NCI-H2107 (cell line): ENCODE measurements around the gene RETREG3.
"Not testable (repeated sequence)": the region's sequence is repeated elsewhere in the genome, so short reads cannot be mapped to it uniquely, and the experiment has no call there.

ENCODE experiments used
- DNase-seq: peaks from one replicate; lab custom pipeline; 2025; lab: John Stamatoyannopoulos, UW

Gene RETREG3

DNA sequence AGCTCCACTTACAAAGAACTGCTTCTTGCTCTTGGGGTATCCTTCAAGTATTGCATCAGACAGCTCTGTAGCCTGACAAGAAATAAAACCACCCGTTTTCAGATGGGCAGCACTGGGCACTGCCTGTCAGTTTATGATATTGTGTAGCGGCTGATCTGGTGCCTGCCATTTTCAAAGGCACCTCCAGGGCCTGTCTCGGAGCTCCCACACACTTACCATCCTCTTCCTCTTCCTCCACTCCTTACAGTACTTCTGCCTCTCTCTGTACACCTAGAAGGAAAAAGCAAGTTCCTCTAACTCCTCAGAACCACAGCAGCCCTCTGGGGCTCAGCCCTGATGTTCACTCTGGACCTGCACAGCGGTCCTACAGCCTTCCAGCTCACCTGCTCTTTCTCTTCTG, 36.1 kb downstream of the RETREG3 start:
- no peak for DNase-seq

- no peak for DNase-seq
These were observed 37.5 kb downstream of the RETREG3 start for GRCh38 chr17:42571435-42572225.

DNA sequence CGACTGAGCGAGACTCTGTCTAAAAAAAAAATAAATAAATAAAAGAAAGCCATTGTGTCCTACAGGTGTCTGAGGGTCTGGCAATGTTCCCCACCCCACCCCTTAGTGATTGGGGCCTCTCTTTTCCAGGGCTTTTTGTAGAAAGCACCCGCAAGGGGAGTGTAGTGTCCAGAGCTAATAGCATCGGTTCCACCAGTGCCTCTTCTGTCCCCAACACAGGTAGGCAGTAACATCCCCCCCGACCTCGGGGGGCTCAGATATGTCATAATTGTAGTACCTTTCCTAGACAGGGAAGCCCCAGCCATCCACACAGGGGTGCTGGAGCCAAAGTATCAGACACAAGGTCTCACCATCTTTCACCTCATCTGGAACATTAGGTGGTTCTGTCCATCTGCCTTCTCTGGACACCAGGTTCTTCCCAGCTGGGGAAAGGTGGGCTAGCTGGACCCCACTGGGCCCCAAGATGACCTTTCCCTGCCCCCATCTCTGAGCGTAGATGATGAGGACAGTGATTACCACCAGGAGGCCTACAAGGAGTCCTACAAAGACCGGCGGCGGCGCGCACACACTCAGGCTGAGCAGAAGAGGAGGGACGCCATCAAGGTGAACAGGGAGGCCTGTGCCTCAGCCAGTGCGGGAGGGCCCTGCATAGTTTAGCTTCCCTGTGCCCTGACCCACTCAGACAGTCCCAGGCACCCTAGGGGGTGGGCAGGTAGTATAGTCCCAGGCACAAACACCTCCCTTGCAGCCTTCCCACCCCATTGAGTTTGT, 40.6 kb downstream of the RETREG3 start:
- no peak for DNase-seq

DNA sequence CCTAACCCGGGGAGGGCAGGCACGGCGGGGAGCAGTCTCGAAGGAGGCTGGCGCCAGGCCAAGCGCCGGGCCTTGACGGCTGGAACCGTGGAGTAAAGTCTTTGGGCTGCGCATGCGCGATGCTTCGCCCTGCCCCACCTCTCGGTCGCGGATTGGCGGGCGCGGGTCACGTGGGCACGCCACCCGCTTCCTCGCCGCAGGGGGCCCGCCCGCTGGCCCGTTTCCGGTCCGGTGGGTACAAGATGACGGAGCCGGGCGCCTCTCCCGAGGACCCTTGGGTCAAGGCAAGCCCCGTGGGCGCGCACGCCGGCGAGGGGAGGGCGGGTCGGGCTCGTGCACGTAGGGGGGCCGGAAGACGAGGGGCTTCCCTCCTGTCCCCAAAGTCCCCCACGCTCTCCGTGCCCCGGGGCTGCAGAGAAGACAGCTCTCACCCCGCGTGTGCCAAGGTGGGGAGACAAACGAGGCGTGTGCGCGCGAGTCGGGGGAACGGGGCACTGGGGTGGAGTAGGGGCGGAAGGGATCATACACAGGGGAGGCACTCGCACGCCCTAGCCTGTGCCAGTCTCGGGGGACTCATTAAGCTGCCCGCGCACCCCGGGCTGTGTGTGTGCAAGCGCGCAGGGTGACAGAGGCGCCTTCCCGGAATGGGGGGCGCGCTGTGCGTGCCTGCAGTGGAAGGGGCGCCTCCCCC, 42.1 kb downstream of the RETREG3 start, which contains the start of gene MLX:
MLX (plus strand) TSS at position 218 of the 691 bp plus-strand sequence; CDS start at position 243, 25 bp downstream.
- DNase-seq: peak; percentile 92

- no peak for DNase-seq
These were observed 42.8 kb downstream of the RETREG3 start for GRCh38 chr17:42566215-42566882.

GRCh38 chr17:42565523-42566214, 43.5 kb downstream of the RETREG3 start:
- no peak for DNase-seq

- no peak for DNase-seq
These were observed 44.2 kb downstream of the RETREG3 start for GRCh38 chr17:42564815-42565522.

DNA sequence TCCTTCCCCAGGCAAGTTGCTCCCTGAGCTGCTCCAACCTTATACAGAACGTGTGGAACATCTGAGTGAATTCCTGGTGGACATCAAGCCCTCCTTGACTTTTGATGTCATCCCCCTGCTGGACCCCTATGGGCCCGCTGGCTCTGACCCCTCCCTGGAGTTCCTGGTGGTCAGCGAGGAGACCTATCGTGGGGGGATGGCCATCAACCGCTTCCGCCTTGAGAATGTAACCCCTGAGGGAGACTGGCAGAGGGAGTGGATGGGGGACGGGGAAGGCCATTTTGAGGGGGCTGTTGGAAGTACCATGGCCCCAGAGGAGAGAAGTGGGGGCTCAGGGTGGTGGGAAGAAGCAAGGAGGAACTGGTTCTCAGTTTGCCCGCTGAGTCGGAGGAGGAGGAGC, 45.2 kb downstream of the RETREG3 start:
- DNase-seq: no peak

GRCh38 chr17:42563543-42563942, 45.6 kb downstream of the RETREG3 start:
- no peak for DNase-seq

DNA sequence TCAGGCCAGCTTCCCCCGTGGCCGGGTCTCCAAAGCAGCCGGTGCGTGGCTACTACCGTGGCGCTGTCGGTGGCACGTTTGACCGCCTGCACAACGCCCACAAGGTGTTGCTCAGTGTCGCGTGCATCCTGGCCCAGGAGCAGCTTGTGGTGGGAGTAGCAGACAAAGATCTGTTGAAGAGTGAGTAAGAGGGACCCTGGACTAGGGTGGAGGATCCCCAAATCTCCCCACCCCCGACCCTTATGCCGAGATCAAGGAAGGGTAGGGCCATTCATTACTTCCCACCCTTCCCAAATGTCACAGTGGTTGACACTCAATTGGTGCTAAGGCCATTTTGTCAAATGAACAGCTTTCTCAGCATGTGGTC, 46.0 kb downstream of the RETREG3 start:
- no peak for DNase-seq

GRCh38 chr17:42562388-42563142, 46.6 kb downstream of the RETREG3 start:
- no peak for DNase-seq

DNA sequence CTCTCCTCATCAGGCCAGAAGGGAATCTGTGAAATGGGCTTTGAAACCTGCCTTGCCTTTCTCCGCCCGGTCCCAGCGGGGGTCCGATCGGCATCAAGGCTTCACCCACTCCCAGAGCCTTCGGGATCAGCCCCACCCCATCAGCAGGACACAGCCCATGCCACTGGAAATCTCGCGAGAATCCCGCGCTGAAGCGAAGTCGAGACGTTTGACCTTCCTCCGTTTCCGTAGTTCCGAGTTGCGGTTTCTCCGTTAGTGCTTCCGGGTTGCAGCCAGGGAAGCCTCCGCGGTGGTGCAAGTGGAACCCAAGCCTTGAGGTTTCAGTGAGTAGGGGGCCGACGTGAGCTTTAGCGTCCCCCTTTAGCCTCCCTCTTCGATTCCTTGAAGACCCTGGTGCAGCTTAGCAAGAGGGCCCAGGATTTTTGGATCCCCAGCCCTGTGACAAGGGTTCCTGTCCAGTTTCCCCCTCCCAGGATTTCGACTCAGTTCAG, 47.2 kb downstream of the RETREG3 start, which contains the start of gene COASY:
COASY (plus strand) TSS at position 252 of the 491 bp plus-strand sequence. CDS start 475 bp downstream, outside the sequence.
- peak; percentile 92 for DNase-seq

DNA sequence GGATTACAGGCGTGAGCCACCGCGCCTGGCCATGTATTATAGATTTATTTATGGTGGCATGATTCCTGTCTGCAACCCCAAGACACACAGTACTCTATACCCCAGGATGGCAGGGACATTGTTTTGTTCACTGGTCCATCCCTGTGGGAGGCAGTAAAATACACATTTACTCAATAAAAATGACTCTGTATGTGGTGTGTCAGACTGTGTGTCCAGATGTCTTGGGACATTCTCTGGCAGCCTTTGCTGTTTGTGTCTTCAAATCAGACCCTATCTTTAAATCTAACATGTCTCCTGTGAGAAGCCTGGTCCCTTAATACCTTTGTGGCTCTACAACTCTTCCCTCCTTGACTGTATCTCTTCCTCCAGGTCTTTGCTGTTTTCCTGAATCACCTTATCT, 48.9 kb downstream of the RETREG3 start:
- no peak for DNase-seq

DNA sequence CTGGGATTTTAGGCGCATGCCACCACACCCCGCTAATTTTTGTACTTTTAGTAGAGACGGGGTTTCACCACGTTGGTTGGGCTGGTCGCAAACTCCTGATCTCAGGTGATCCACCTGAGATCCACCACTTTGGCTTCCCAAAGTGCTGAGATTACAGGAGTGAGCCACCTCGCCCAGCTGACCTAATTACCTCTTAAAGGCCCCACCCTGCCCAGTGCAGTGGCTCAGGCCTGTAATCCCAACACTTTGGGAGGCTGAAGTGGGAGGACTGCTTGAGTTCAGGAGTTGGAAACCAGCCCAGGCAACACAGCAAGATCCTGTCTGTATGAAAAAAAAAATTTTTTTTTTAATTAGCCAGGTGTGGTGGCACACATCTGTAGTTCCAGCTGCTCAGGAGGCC, 50.1 kb downstream of the RETREG3 start:
- no peak for DNase-seq

DNA sequence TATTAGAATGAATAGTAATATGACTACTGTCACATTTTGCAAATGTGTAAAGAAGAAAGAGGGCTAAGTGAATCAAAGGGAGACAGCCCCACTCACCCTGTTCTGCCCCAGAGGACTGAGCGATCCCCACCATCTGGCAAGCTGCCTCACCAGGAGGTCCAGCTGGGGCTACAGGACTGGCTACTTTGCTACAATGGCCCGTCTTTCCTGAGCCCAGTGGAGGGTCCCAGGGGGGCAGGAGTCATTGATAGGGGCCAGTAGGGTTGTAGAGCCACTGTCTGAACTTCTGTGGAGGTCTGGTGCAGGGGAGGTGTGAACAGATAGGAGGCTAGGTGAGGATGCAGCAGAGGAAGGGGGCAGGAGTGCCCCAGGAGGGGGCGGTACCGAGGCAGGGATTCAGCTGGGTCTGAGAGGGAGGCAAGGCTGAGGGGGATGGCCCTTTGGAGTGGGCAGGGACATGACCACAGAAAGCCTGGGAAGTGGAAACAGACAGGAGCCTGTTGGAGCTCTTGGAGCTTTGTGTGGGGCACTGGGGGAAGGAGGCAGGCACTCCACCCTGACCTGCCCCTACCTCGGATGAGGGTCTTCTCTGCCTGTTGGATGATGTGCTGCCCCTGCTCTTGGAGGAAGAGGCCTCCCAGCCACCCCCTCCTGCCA, 53.1 kb downstream of the RETREG3 start:
- DNase-seq: not testable (repeated sequence)

DNA sequence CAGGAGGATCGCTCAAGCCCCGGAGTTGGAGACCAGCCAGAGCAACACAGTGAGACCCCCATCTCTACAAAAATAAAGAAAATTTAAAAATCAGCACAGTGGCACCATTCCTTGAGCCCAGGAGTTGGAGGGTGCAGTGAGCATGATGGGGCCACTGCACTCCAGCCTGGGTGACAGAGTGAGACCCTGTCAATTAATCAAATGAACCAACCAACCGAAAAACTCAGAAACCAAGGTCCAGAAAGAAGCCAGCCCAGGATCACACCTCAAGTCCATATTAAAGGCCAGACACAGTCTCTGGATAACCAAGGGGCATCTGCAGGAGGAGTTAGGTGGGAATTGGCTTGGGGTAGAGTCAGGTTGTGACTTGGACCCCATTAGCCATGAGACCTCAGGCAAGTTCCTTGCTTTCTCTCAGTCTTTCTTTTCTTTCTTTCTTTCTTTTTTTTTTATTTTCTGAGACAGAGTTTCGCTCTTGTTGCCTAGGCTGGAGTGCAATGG, 54.0 kb downstream of the RETREG3 start:
- no peak for DNase-seq

DNA sequence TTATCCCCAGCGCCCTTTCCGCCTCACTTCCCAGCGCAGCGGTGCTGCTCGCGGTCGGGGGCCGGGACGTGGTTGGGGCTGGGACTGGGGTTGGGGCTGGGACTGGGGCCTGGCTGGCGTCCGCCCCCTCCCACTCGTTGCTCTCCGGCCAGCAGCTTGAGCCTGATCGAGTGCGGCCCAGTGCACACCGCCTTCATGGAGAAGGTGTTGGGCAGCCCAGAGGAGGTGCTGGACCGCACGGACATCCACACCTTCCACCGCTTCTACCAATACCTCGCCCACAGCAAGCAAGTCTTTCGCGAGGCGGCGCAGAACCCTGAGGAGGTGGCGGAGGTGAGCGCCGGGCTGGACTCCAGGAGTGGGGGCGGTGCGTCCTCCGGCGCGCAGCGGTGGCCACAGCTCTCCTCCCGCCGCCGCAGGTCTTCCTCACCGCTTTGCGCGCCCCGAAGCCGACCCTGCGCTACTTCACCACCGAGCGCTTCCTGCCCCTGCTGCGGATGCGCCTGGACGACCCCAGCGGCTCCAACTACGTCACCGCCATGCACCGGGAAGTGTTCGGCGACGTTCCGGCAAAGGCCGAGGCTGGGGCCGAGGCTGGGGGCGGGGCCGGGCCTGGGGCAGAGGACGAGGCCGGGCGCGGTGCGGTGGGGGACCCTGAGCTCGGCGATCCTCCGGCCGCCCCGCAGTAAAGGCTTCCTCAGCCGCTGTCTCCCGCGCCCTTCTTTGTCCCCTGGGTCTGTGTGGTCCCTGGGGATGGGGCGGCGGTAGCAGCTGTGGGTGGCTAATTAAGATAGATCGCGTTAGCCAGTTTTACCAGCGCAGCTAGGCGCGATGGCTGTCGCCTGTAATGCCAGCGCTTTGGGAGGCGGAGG, 54.7 kb downstream of the RETREG3 start:
- DNase-seq: peak; percentile 18

DNA sequence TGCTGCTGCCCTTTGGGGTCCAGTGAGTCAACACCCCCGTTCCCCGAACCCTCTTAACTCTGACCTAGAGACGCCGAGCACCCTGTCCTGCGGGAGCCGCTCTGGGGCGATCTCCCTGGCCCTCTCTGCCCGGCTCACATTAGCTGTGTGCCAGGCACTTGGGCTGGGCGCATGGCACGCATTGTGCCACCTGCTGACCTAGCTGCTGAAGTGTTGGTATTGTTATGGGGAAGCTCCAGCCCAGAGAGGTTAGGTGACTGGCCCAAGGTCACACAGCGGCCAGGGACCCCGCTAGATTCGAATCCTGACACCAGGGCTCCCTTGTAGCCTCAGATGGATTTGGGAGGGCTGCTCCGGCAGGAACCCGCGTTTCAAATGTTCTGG, 55.3 kb downstream of the RETREG3 start:
- no peak for DNase-seq
